NCI-H2227 treated with DMSO at 0.1 percent for 48 hours (cell line): Measurements from ENCODE around the gene CTIF.
"Not testable (repeated sequence)": the region's sequence is repeated elsewhere in the genome, so short reads cannot be mapped to it uniquely, and the experiment has no call there.

Experiments used
- DNase-seq: peaks from one replicate; lab custom pipeline; 2025; lab: John Stamatoyannopoulos, UW

CTIF gene

GRCh38 chr18:48538531-48539405, at the start of gene CTIF:
CTIF (plus strand) TSS chr18:48539031; CDS start chr18:48619566, 80,535 bp downstream.
- DNase-seq, result peak; percentile 94

- DNase-seq, result no peak
Measured at GRCh38 chr18:48490641-48491293, 48.1 kb upstream of the CTIF start.

GRCh38 chr18:48492880-48493279, 46.0 kb upstream of the CTIF start:
- DNase-seq, result no peak

GRCh38 chr18:48493434-48494230, 45.2 kb upstream of the CTIF start:
- no peak for DNase-seq

GRCh38 chr18:48497863-48498262, 41.0 kb upstream of the CTIF start:
- DNase-seq, result no peak

- DNase-seq, result no peak
Measured at GRCh38 chr18:48500517-48500916, 38.3 kb upstream of the CTIF start.

GRCh38 chr18:48502906-48503305, 35.9 kb upstream of the CTIF start:
- no peak for DNase-seq

GRCh38 chr18:48504819-48505218, 34.0 kb upstream of the CTIF start:
- DNase-seq, result no peak

- DNase-seq, result not testable (repeated sequence)
Measured at GRCh38 chr18:48506983-48507568, 31.8 kb upstream of the CTIF start.

- DNase-seq, result not testable (repeated sequence)
Measured at GRCh38 chr18:48512498-48512897, 26.3 kb upstream of the CTIF start.

- DNase-seq, result peak; percentile 8
Measured at GRCh38 chr18:48514786-48515185, 24.0 kb upstream of the CTIF start.

- DNase-seq, result no peak
Measured at GRCh38 chr18:48517048-48517447, 21.8 kb upstream of the CTIF start.

- no peak for DNase-seq
Measured at GRCh38 chr18:48519431-48520100, 19.3 kb upstream of the CTIF start.

- DNase-seq, result no peak
Measured at GRCh38 chr18:48521723-48522122, 17.1 kb upstream of the CTIF start.

GRCh38 chr18:48525671-48526070, 13.2 kb upstream of the CTIF start:
- DNase-seq, result no peak

GRCh38 chr18:48527461-48527860, 11.4 kb upstream of the CTIF start:
- DNase-seq, result no peak

GRCh38 chr18:48528861-48529260, 10.0 kb upstream of the CTIF start:
- DNase-seq, result no peak

GRCh38 chr18:48529796-48530195, 9.0 kb upstream of the CTIF start:
- no peak for DNase-seq

GRCh38 chr18:48530399-48531081, 8.3 kb upstream of the CTIF start:
- no peak for DNase-seq

- no peak for DNase-seq
Measured at GRCh38 chr18:48531082-48531403, 7.8 kb upstream of the CTIF start.

GRCh38 chr18:48531908-48532307, 6.9 kb upstream of the CTIF start:
- DNase-seq, result no peak
